ENCODE measurements around the gene IGSF3.
"Not testable (repeated sequence)": the region's sequence is repeated elsewhere in the genome, so short reads cannot be mapped to it uniquely, and the experiment has no call there.

Gene IGSF3

DNA sequence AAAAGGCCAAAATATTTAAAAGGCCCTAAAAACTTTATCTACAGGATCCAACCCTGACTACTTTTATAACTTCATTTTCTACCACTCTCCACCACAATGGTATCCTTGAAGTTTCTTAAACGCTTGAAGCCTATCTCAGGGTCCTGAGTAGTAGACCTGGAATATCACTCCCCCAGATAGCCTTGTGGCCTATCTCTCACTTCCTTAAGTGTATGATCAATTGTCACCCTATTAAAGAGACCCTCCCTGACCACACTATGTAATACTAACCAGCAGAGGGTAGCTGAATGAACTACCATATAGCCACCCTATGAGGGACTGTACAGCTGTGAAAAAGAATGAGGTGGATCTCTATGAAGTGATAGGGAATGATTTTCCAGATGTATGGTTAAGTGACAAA is 102.3 kb downstream of the IGSF3 start:
- H3K4me3 ChIP-seq, result no peak overlapping the region
- H3K27ac ChIP-seq, result no peak overlapping the region
- H3K9ac ChIP-seq (ENCODE audit: insufficient read length), result no peak overlapping the region
- H3K36me3 ChIP-seq (ENCODE audit: insufficient read depth, low read length), result peaks cover 5% of the 10 kb centered on the region; the same call in 1 of the 2 replicates
- 0 out of 2 replicates have a peak, but pooled peaks cover 4% of the 10 kb centered on the region for H3K9me3 ChIP-seq (ENCODE audit: low read depth, low read length)
- TF ChIP-seq POLR2AphosphoS5 (IDR thresholded peaks at IDR 0.05; ENCODE audit: borderline replicate concordance, low read depth, low read length), result no peak
- TF ChIP-seq EZH2 (IDR thresholded peaks at IDR 0.05), result no peak
- TF ChIP-seq FOXP2 (optimal IDR thresholded peaks at IDR 0.05; ENCODE audit: control extremely low read depth, extremely low read length, insufficient read depth), result no peak
- no peak for DNase-seq (ENCODE audit: low read depth, low spot score)

DNA sequence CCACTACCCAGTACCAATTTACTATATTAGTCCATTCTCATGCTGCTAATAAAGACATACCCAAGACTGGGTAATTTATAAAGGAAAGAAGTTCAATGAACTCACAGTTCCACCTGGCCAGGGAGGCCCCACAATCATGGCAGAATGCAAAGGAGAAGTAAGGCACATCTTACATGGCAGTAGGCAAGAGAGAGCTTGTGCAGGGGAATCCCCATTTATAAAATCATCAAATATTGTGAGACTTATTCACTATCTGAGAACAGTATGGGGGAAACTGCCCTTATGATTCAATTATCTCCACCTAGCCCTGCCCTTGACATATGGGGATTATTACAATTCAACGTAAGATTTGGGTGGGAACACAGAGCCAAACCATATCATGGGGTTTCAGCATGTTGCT is 103.1 kb downstream of the IGSF3 start:
- TF ChIP-seq POLR2AphosphoS5 (IDR thresholded peaks at IDR 0.05; ENCODE audit: borderline replicate concordance, low read depth, low read length) (no peak), FOXP2 (optimal IDR thresholded peaks at IDR 0.05; ENCODE audit: control extremely low read depth, extremely low read length, insufficient read depth) (no peak), EZH2 (IDR thresholded peaks at IDR 0.05) (no peak)
- no peak overlapping the region for H3K9ac ChIP-seq (ENCODE audit: insufficient read length)
- H3K9me3 ChIP-seq (ENCODE audit: low read depth, low read length), result 0 out of 2 replicates have a peak, but pooled peaks cover 4% of the 10 kb centered on the region
- H3K4me3 ChIP-seq, result no peak overlapping the region
- no peak for DNase-seq (ENCODE audit: low read depth, low spot score)
- peaks cover 5% of the 10 kb centered on the region; the same call in 1 of the 2 replicates for H3K36me3 ChIP-seq (ENCODE audit: insufficient read depth, low read length)
- H3K27ac ChIP-seq, result no peak overlapping the region

DNA sequence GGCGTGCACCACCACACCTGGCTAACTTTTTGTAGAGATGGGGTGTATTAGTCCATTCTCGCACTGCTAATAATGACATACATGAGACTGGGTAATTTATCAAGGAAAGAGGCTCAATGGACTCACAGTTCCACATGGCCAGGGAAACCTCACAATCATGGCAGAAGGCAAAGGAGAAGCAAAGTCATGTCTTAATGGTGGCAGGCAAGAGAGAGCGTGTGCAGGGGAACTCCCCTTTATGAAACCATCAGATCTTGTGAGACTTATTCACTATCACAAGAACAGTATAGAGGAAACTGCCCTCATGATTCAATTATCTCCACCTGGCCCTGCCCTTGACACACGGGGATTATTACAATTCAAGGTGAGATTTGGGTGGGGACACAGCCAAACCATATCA is 105.1 kb downstream of the IGSF3 start:
- H3K9ac ChIP-seq (ENCODE audit: insufficient read length); DNase-seq (ENCODE audit: low read depth, low spot score); H3K36me3 ChIP-seq (ENCODE audit: insufficient read depth, low read length); H3K4me3 ChIP-seq; H3K27ac ChIP-seq; H3K9me3 ChIP-seq (ENCODE audit: low read depth, low read length): not testable (repeated sequence)

DNA sequence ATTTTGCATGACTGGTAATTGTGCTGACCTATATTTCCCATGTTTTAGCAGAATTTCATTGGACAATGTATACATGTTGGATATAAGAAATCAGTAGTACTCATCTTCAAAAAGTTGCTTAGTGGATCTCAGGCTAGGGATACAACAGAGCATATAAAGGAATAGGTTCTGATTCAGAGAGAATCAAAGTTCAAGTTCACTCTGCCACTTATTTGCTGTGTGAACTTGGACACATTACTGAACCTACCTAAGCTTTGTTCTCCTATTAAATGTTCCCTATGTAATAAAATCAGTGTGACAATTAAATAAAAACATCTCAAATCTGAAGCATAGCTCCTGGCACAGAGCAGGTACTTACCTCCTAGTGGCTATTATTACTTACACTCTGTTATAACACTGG is 106.0 kb downstream of the IGSF3 start:
- DNase-seq (ENCODE audit: low read depth, low spot score), result no peak
- Histone ChIP-seq H3K9ac (ENCODE audit: insufficient read length) (no peak overlapping the region), H3K9me3 (ENCODE audit: low read depth, low read length) (0 out of 2 replicates have a peak, but pooled peaks cover 4% of the 10 kb centered on the region), H3K27ac (no peak overlapping the region), H3K36me3 (ENCODE audit: insufficient read depth, low read length) (peaks cover 5% of the 10 kb centered on the region; the same call in 1 of the 2 replicates), H3K4me3 (no peak overlapping the region)
- TF ChIP-seq FOXP2 (optimal IDR thresholded peaks at IDR 0.05; ENCODE audit: control extremely low read depth, extremely low read length, insufficient read depth), result no peak
- no peak for TF ChIP-seq POLR2AphosphoS5 (IDR thresholded peaks at IDR 0.05; ENCODE audit: borderline replicate concordance, low read depth, low read length)
- no peak for TF ChIP-seq EZH2 (IDR thresholded peaks at IDR 0.05)

DNA sequence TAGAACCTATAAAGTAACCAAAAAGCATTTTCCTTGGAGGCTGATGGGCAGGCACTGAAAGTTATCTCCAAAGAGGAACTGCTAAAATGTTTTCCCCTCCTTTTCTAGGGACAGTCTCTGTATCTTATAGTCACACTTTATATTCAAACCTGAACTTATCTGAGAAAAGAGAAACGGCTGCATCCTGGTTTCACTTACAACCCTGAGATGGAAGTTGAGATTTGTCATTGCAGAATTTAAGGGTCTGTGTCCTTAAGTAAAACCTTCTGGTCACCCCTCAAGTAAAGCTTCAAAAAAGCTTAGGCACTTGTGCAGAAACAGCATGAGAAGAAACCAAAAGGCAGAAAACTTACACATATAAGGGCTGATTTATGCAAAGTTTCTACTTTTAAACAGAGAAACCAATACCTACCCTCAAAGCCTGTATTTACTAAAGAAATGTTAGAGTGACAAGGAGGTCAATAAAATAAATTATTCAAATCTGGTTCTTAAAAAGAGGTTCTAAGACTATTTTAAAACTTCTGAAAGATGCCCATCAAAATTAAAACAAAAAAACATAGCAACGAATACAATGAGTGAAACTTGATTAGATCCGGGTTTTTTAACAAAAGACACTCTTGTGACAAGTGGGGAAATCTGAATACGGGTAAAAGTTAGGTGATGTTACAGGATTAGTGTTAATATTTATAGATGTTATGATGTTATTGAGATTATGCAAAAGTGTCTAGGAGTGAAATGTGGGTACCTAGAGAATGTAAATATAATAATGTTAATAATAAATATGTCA is 106.6 kb downstream of the IGSF3 start:
- peaks cover 5% of the 10 kb centered on the region; the same call in 1 of the 2 replicates for H3K36me3 ChIP-seq (ENCODE audit: insufficient read depth, low read length)
- TF ChIP-seq POLR2AphosphoS5 (IDR thresholded peaks at IDR 0.05; ENCODE audit: borderline replicate concordance, low read depth, low read length), result no peak
- no peak for TF ChIP-seq FOXP2 (optimal IDR thresholded peaks at IDR 0.05; ENCODE audit: control extremely low read depth, extremely low read length, insufficient read depth)
- no peak for TF ChIP-seq EZH2 (IDR thresholded peaks at IDR 0.05)
- no peak overlapping the region for H3K9ac ChIP-seq (ENCODE audit: insufficient read length)
- H3K9me3 ChIP-seq (ENCODE audit: low read depth, low read length), result 0 out of 2 replicates have a peak, but pooled peaks cover 4% of the 10 kb centered on the region
- H3K27ac ChIP-seq, result no peak overlapping the region
- DNase-seq (ENCODE audit: low read depth, low spot score), result no peak
- H3K4me3 ChIP-seq, result no peak overlapping the region

DNA sequence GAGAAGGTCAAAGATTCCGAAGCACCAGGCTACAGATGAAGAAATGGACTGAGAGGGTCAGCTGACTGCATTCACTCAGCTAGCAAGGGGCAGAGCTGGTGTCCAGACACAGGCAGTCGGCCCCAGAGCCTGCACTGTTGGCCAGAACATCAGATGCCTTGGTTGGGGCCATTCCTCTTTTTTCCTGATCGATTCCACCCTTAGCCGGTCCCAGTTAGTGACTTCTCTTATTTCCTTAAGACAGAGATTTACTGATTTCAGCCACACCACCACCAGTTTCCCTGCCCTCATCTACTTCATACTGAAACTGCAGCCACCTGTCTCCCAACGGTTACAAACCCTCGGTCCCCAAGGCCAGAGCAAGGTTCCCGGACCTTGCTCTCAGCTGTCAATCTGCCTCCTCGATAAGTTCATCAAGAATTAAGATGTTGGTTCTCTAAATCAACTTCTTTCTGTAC is 108.2 kb downstream of the IGSF3 start:
- no peak for DNase-seq (ENCODE audit: low read depth, low spot score)
- TF ChIP-seq EZH2 (IDR thresholded peaks at IDR 0.05) (no peak), POLR2AphosphoS5 (IDR thresholded peaks at IDR 0.05; ENCODE audit: borderline replicate concordance, low read depth, low read length) (no peak), FOXP2 (optimal IDR thresholded peaks at IDR 0.05; ENCODE audit: control extremely low read depth, extremely low read length, insufficient read depth) (no peak)
- no peak overlapping the region for H3K9ac ChIP-seq (ENCODE audit: insufficient read length)
- no peaks in the 10 kb centered on the region; the same call in 1 of the 2 replicates for H3K36me3 ChIP-seq (ENCODE audit: insufficient read depth, low read length)
- 0 out of 2 replicates have a peak, but pooled peaks cover under 1% of the 10 kb centered on the region for H3K9me3 ChIP-seq (ENCODE audit: low read depth, low read length)
- H3K27ac ChIP-seq, result no peak overlapping the region
- no peak overlapping the region for H3K4me3 ChIP-seq

DNA sequence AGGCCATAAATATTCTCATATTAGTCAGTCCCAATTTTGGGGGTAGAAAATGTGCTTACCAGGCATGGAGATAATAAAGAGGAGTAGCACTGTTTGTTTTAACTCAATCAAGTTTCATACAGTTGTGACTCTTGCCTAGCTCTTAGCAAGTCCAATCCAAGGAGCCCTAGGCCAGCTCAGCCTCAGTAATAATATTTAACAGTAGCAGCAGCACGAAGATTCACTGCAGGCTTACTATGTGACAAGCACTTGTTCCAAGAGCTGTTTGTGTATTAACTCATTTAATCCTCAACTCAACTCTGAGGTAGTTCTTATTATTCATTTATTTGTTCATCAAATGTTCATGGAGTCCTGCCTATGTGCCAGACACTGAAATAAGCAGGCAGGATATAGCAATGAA is 109.0 kb downstream of the IGSF3 start:
- Histone ChIP-seq H3K9ac (ENCODE audit: insufficient read length) (no peak overlapping the region), H3K36me3 (ENCODE audit: insufficient read depth, low read length) (no peaks in the 10 kb centered on the region; the same call in 1 of the 2 replicates), H3K27ac (no peak overlapping the region), H3K4me3 (no peak overlapping the region), H3K9me3 (ENCODE audit: low read depth, low read length) (no peaks in the 10 kb centered on the region)
- DNase-seq (ENCODE audit: low read depth, low spot score), result no peak
- TF ChIP-seq POLR2AphosphoS5 (IDR thresholded peaks at IDR 0.05; ENCODE audit: borderline replicate concordance, low read depth, low read length) (no peak), FOXP2 (optimal IDR thresholded peaks at IDR 0.05; ENCODE audit: control extremely low read depth, extremely low read length, insufficient read depth) (no peak), EZH2 (IDR thresholded peaks at IDR 0.05) (no peak)

DNA sequence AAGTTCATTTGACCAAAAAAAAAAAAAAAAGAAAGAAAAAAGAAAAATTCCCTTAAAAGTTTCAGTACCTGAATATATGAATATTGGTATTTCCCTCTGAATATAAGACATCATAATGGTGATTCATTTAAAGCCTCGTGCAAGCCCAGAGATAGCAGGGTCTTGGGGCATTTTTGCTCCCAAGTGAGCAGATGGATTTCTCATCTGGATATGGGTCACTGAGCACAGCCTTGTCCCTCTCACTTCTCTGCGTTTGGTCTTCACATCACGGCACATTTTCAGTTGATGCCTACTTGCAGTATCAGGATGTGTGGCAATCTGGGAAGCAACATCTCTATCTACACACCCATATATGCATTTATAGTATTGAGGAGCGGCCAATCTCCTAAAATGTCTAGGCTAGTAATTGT is 109.4 kb downstream of the IGSF3 start:
- DNase-seq (ENCODE audit: low read depth, low spot score), result no peak
- Histone ChIP-seq H3K27ac (no peak overlapping the region), H3K9ac (ENCODE audit: insufficient read length) (no peak overlapping the region), H3K4me3 (no peak overlapping the region), H3K36me3 (ENCODE audit: insufficient read depth, low read length) (no peaks in the 10 kb centered on the region; the same call in 1 of the 2 replicates), H3K9me3 (ENCODE audit: low read depth, low read length) (no peaks in the 10 kb centered on the region)
- TF ChIP-seq EZH2 (IDR thresholded peaks at IDR 0.05) (no peak), POLR2AphosphoS5 (IDR thresholded peaks at IDR 0.05; ENCODE audit: borderline replicate concordance, low read depth, low read length) (no peak), FOXP2 (optimal IDR thresholded peaks at IDR 0.05; ENCODE audit: control extremely low read depth, extremely low read length, insufficient read depth) (no peak)
